Neutrophil (primary cell): ENCODE results near the gene ISG15.

Experiments used
- H3K27ac ChIP-seq: fragments of 200-600 bp; sonication (generic); 2 replicates; pipeline ENCODE4 v1.5.1; 2016; ENCODE audit warnings: mild to moderate bottlenecking, moderate library complexity
- H3K27me3 ChIP-seq: fragments of 200-600 bp; sonication (generic); 2 replicates; pipeline ENCODE4 v1.6.0; 2016; ENCODE audit warnings: mild to moderate bottlenecking
- H3K36me3 ChIP-seq: fragments of 200-600 bp; sonication (generic); 2 replicates; pipeline ENCODE4 v1.5.1; 2017
- H3K4me1 ChIP-seq, 2 experiments: fragments of 200-600 bp in 1 of 2; sonication (generic) in 1 of 2; 1 replicate in 1 of 2; 2 replicates in 1 of 2; pipeline versions ENCODE4 v1.5.1 to v1.6.1; 2013 to 2016; ENCODE audit warnings: low read depth in 1 of 2, low read length in 1 of 2, mild to moderate bottlenecking in 1 of 2, moderate library complexity in 1 of 2; ENCODE audit not compliant: control insufficient read depth in 1 of 2, insufficient read depth in 1 of 2
- H3K4me3 ChIP-seq, 2 experiments: fragments of 200-600 bp in 1 of 2; sonication (generic) in 1 of 2; 1 replicate in 1 of 2; 2 replicates in 1 of 2; pipeline ENCODE4 v1.5.1; 2013 to 2016; ENCODE audit warnings: low read depth in 1 of 2, low read length in 1 of 2, mild to moderate bottlenecking in 1 of 2, moderate library complexity in 1 of 2
- H3K9me3 ChIP-seq: fragments of 200-600 bp; sonication (generic); 2 replicates; pipeline ENCODE4 v1.5.1; 2016
- TF ChIP-seq, protein P1 (sequence below): fragments of 200-600 bp; sonication (generic); IDR thresholded peaks from 2 replicates; pipeline ENCODE4 v1.5.1; 2016; ENCODE audit warnings: antibody characterized with exemption

ISG15 gene

GRCh38 chr1:966135-966703, 47.1 kb upstream of the ISG15 start, which contains the start of gene PLEKHN1:
PLEKHN1 (plus strand) TSS chr1:966482; CDS start chr1:966532, 50 bp downstream.
- peaks cover 84% of the 10 kb centered on the region for H3K27me3 ChIP-seq
- H3K27ac ChIP-seq = peak within 1 kb of the TSS; percentile 9
- peak within 1 kb of the TSS; percentile 62 to 67 for H3K4me3 ChIP-seq

DNA sequence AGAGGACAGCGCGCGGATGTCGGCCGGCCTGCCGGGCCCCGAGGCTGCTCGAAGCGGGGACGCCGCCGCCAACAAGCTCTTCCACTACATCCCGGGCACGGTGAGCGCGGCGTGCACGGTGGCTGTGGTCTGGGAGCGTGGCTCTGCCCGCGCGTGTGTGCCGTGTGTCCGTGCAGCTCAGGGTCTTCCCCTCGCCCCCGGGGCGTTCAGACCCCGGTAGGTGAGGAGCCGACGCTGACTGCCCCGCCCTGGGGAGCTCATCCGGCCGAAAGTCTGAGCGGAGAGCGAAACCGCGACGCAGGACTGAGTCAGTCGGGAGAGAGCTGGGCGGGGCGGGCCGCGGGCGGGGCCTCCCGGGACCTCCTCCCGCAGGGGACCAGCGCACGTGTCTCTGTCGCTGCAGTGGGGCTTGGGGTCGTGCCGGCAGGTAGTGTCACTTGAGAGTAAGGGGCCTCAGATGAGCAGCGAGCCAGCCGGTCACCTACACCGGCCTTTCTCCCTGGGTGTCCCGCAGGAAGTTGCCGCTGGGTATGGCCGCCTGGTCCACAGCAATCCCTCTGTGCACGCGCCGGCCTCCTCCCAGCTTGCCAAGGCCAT, 46.5 kb upstream of the ISG15 start:
- peak overlapping the region; percentile 9 for H3K27ac ChIP-seq
- no peaks in the 10 kb centered on the region for H3K9me3 ChIP-seq
- H3K4me1 ChIP-seq = peaks cover 13% of the 10 kb centered on the region in 2 experiments
- H3K4me3 ChIP-seq = peak overlapping the region; percentile 62 to 67
- TF ChIP-seq, protein P1, sequence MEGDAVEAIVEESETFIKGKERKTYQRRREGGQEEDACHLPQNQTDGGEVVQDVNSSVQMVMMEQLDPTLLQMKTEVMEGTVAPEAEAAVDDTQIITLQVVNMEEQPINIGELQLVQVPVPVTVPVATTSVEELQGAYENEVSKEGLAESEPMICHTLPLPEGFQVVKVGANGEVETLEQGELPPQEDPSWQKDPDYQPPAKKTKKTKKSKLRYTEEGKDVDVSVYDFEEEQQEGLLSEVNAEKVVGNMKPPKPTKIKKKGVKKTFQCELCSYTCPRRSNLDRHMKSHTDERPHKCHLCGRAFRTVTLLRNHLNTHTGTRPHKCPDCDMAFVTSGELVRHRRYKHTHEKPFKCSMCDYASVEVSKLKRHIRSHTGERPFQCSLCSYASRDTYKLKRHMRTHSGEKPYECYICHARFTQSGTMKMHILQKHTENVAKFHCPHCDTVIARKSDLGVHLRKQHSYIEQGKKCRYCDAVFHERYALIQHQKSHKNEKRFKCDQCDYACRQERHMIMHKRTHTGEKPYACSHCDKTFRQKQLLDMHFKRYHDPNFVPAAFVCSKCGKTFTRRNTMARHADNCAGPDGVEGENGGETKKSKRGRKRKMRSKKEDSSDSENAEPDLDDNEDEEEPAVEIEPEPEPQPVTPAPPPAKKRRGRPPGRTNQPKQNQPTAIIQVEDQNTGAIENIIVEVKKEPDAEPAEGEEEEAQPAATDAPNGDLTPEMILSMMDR = no peak
- no peaks in the 10 kb centered on the region for H3K36me3 ChIP-seq
- peaks cover 84% of the 10 kb centered on the region for H3K27me3 ChIP-seq

More at GRCh38 chr1:966135-966703, 47.1 kb upstream of the ISG15 start, which contains the start of gene PLEKHN1:
- Histone ChIP-seq H3K4me1 (peaks cover 15 to 17% of the 10 kb centered on the region in 2 experiments), H3K9me3 (no peaks in the 10 kb centered on the region), H3K36me3 (no peaks in the 10 kb centered on the region)
- TF ChIP-seq, protein P1 = no peak

DNA sequence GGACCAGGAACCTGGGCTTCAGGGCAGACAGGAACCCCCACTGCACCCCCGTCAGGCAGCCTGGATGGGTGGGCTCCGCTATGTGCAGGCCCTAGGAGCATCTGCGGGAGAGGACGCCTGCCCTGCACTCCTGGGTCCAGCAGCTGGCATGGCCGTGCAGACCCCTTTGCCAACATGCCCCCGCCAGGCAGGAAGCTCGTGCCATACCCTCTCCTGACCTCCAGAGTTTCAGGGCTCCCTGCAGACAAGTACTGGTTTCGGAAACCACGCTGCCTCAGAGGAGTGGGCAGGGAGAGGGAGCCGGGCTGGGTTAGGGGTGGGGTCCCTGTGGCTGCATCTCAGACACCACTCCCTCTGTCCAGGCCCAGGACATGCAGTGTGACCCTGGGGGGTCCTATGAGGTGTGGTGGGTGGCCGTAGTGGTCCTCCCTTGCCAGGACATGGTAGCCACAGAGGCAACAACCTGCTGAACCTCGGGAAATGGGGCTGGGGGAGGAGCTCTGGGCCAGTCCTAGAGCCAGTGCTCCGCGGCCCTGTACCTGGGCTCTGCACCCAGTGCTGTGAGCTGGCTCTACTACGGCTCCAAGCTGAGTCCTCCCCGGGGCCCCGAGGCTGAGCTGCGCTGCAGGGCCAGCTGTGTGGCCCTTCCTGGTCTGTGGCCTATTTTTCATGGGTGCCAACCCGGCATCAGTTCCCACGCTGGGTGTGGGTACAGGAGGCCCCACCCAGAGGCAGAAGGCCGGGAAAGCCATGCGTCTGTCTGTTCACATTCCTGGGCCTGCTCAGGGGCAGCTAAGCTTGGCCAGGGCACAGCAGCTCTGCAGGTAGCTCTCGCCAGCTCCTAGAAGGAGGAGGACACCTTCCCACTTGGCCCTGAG, 45.6 kb upstream of the ISG15 start:
- TF ChIP-seq, protein P1 = no peak
- peaks cover 84% of the 10 kb centered on the region for H3K27me3 ChIP-seq
- peak overlapping the region in 1 of 2 experiments; percentile 67 for H3K4me3 ChIP-seq
- H3K27ac ChIP-seq = no peak overlapping the region
- H3K36me3 ChIP-seq = no peaks in the 10 kb centered on the region
- H3K9me3 ChIP-seq = no peaks in the 10 kb centered on the region
- H3K4me1 ChIP-seq = peaks cover 13% of the 10 kb centered on the region in 2 experiments

GRCh38 chr1:969260-969855, 43.9 kb upstream of the ISG15 start:
- no peak overlapping the region for H3K27ac ChIP-seq
- no peak overlapping the region for H3K4me3 ChIP-seq
- H3K4me1 ChIP-seq = peaks cover 13% of the 10 kb centered on the region in 2 experiments
- no peaks in the 10 kb centered on the region for H3K9me3 ChIP-seq
- peaks cover 97% of the 10 kb centered on the region for H3K27me3 ChIP-seq
- no peaks in the 10 kb centered on the region for H3K36me3 ChIP-seq
- TF ChIP-seq, protein P1 = no peak

DNA sequence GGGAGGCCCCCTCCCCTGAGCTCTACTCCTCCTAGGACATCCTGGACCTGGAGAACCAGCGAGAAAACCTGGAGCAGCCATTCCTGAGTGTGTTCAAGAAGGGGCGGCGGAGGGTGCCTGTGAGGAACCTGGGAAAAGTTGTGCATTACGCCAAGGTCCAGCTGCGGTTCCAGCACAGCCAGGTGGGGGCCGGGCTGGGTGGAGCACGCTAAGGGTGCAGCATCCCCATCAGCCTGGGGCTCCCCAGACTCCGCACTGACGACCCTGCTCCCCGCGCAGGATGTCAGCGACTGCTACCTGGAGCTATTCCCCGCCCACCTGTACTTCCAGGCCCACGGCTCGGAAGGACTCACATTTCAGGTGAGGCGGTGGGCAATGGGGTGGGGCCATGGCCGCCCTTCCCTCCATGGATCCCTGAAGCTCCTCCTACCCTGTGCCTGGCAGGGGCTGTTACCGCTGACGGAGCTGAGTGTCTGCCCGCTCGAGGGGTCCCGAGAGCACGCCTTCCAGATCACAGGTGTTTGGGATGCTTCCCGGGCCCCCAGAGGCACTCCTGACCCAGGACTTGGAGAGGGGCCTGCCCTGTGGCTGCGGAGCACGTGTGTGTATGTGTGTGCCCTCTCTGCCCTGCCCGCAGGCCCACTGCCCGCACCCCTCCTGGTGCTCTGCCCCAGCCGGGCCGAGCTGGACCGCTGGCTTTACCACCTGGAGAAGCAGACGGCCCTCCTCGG, 42.9 kb upstream of the ISG15 start:
- Histone ChIP-seq H3K27me3 (peaks cover 100% of the 10 kb centered on the region), H3K9me3 (no peaks in the 10 kb centered on the region), H3K27ac (no peak overlapping the region), H3K4me3 (no peak overlapping the region), H3K36me3 (no peaks in the 10 kb centered on the region), H3K4me1 (peaks cover 13% of the 10 kb centered on the region in 2 experiments)
- TF ChIP-seq, protein P1 = no peak
